ENCODE data around the gene ABLIM1.

The ABLIM1 gene

DNA sequence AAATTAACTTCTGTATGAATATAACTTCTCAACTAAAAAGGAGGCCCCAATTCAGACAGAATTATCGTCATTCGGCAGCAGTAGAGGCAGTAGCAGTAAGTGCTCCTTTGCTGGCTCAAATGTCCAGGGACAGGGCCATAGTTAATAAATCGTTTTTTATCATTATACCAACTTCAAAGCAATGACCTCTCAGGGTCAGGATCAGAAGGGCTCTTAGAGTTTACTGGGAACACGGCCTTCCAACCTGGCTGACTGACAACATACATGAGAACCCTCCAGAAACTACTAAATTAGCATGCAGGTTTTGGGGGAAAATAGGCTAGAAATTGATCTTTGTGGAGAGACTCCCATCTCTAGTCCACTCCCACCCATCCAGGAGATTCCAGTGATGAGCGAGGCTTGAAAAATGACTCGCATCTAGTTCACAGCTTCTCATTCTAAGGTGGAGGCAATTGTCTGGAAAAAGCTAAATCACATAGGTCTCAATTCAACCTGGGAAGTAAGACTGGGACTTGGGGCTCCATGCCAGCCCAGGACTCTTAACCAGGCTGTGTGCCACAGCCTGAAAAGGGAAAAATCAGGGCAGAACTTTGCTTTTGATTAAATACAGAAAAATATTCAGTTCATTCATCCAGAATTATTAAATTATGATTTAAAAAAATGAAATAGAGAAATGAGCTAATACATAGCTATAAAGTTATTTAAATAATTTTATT is 84.6 kb downstream of the ABLIM1 start:
- no peak overlapping the region for H3K4me3 ChIP-seq (ENCODE audit: low read depth in 1 of 2, low read length in 2 of 2)
- H3K9ac ChIP-seq (ENCODE audit: low read depth in 1 of 2, low read length in 2 of 2): no peak overlapping the region
- no peaks in the 10 kb centered on the region for H3K9me3 ChIP-seq (ENCODE audit: control insufficient read depth in 1 of 2, low read length in 2 of 2)
- no peaks in the 10 kb centered on the region for H3K36me3 ChIP-seq (ENCODE audit: control insufficient read depth in 1 of 2, insufficient read depth in 2 of 2, low read length in 2 of 2)
- no peaks in the 10 kb centered on the region for H3K4me1 ChIP-seq (ENCODE audit: control insufficient read depth in 1 of 2, insufficient read depth in 2 of 2, low read length in 2 of 2)
- H3K27ac ChIP-seq (ENCODE audit: low read depth, low read length): no peak overlapping the region
- H3K27me3 ChIP-seq (ENCODE audit: control insufficient read depth in 1 of 2, insufficient read depth in 2 of 2, low read length in 2 of 2): no peaks in the 10 kb centered on the region

DNA sequence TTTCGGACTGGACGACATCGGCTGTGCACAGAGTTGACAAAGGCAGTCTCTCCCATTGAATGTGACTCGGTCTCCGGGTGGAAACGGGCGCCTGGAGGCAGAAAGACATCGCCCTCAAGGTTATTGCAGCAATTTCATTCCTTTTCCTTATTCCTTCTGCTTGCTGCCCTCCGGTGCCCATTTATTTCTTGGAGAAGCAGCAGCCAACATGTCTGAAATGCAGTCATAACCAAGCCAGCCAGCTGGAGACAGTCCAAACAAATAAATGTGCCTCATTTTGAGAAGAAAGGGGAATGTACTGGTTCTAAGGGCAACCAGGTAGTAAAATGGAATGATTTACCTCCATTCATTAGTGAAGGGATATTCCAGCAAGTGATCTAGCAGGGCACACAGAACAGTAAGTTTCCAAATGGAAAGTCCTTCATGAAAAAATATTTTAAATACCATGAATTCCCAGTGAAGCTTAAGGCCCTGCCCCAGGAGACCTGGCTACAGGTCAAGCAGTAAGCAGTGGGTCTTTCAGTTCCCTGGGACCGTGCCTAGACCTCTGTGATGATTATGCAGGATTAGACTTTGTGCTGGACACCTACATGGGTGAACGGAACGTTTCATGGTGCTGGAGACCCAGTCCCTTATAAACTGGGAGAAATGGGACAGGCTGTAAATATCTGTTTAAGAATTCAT is 86.6 kb downstream of the ABLIM1 start:
- H3K27ac ChIP-seq (ENCODE audit: low read depth, low read length): no peak overlapping the region
- no peak overlapping the region for H3K9ac ChIP-seq (ENCODE audit: low read depth in 1 of 2, low read length in 2 of 2)
- H3K36me3 ChIP-seq (ENCODE audit: control insufficient read depth in 1 of 2, insufficient read depth in 2 of 2, low read length in 2 of 2): no peaks in the 10 kb centered on the region
- H3K9me3 ChIP-seq (ENCODE audit: control insufficient read depth in 1 of 2, low read length in 2 of 2): no peaks in the 10 kb centered on the region
- no peaks in the 10 kb centered on the region for H3K27me3 ChIP-seq (ENCODE audit: control insufficient read depth in 1 of 2, insufficient read depth in 2 of 2, low read length in 2 of 2)
- no peaks in the 10 kb centered on the region for H3K4me1 ChIP-seq (ENCODE audit: control insufficient read depth in 1 of 2, insufficient read depth in 2 of 2, low read length in 2 of 2)
- no peak overlapping the region for H3K4me3 ChIP-seq (ENCODE audit: low read depth in 1 of 2, low read length in 2 of 2)

DNA sequence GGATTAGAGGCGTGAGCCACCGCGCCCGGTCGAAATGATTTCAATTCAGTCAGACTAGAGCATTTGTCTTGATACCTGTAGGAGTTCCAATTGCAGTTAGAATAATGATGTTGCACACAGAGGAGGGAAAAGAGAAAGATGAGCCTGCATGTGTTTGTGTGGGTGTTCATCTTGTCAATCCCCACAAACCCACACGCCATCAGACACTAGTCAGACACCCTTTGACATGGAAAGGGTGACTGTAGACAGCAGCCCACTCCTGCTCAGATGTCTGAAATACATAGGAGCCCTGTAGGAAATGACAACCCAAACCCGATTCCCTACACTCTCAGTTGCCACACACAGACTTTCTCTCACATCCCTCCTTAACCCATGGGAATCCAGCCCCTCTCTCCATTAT is 92.0 kb downstream of the ABLIM1 start:
- H3K4me3 ChIP-seq (ENCODE audit: low read depth in 1 of 2, low read length in 2 of 2): no peak overlapping the region
- no peak overlapping the region for H3K9ac ChIP-seq (ENCODE audit: low read depth in 1 of 2, low read length in 2 of 2)
- no peaks in the 10 kb centered on the region for H3K9me3 ChIP-seq (ENCODE audit: control insufficient read depth in 1 of 2, low read length in 2 of 2)
- H3K27me3 ChIP-seq (ENCODE audit: control insufficient read depth in 1 of 2, insufficient read depth in 2 of 2, low read length in 2 of 2): no peaks in the 10 kb centered on the region
- no peak overlapping the region for H3K27ac ChIP-seq (ENCODE audit: low read depth, low read length)
- H3K36me3 ChIP-seq (ENCODE audit: control insufficient read depth in 1 of 2, insufficient read depth in 2 of 2, low read length in 2 of 2): no peaks in the 10 kb centered on the region
- no peaks in the 10 kb centered on the region for H3K4me1 ChIP-seq (ENCODE audit: control insufficient read depth in 1 of 2, insufficient read depth in 2 of 2, low read length in 2 of 2)

DNA sequence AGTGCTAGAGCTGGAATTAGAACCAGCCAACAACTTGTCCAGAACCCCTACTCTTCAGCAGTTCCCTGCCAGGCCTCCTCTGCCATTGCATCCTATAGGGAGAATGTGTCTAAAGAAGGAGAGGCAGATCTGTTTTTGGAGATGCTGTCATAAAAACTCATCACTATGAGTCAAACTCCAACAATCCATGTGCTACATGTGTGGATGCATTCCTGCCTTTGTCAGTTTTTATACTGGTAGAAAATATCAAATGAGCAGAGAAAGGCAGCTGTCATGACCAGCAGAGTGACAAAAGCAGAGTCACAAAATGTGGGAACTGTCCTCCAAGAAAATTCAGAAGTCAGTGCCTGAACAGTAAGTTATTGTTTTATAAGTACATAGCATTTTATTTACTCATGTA is 93.0 kb downstream of the ABLIM1 start:
- Histone ChIP-seq H3K9me3 (ENCODE audit: control insufficient read depth in 1 of 2, low read length in 2 of 2) (no peaks in the 10 kb centered on the region), H3K9ac (ENCODE audit: low read depth in 1 of 2, low read length in 2 of 2) (no peak overlapping the region), H3K27ac (ENCODE audit: low read depth, low read length) (no peak overlapping the region), H3K36me3 (ENCODE audit: control insufficient read depth in 1 of 2, insufficient read depth in 2 of 2, low read length in 2 of 2) (no peaks in the 10 kb centered on the region), H3K4me3 (ENCODE audit: low read depth in 1 of 2, low read length in 2 of 2) (no peak overlapping the region), H3K4me1 (ENCODE audit: control insufficient read depth in 1 of 2, insufficient read depth in 2 of 2, low read length in 2 of 2) (no peaks in the 10 kb centered on the region), H3K27me3 (ENCODE audit: control insufficient read depth in 1 of 2, insufficient read depth in 2 of 2, low read length in 2 of 2) (no peaks in the 10 kb centered on the region)

DNA sequence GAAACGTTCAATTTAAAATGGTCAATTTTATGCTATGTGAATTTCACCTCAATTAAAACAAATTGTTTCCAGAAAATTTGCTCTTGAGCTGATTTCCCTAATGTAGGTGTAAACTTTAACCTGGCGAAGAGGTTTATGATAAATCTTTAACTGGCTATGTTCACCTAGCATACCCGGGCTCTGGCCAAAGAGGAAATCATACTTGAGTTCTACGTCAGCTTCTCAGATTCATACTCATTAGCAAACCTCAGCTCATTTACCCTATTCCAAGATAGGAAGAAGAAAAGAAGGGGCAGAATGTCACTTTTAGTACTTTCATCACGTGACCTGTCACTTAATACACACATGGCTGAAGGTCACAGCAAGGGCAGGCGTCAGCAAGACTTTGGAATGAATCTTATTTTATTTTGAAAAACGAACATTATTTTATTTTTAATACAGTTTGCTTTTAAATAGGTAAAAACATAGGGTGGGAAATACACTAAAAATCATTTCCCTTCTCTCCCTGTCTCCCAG is 97.0 kb downstream of the ABLIM1 start:
- no peaks in the 10 kb centered on the region for H3K36me3 ChIP-seq (ENCODE audit: control insufficient read depth in 1 of 2, insufficient read depth in 2 of 2, low read length in 2 of 2)
- no peaks in the 10 kb centered on the region for H3K27me3 ChIP-seq (ENCODE audit: control insufficient read depth in 1 of 2, insufficient read depth in 2 of 2, low read length in 2 of 2)
- H3K27ac ChIP-seq (ENCODE audit: low read depth, low read length): no peak overlapping the region
- no peak overlapping the region for H3K4me3 ChIP-seq (ENCODE audit: low read depth in 1 of 2, low read length in 2 of 2)
- H3K4me1 ChIP-seq (ENCODE audit: control insufficient read depth in 1 of 2, insufficient read depth in 2 of 2, low read length in 2 of 2): no peaks in the 10 kb centered on the region
- peaks cover 3 to 9% of the 10 kb centered on the region in 2 donors for H3K9me3 ChIP-seq (ENCODE audit: control insufficient read depth in 1 of 2, low read length in 2 of 2)
- H3K9ac ChIP-seq (ENCODE audit: low read depth in 1 of 2, low read length in 2 of 2): no peak overlapping the region

DNA sequence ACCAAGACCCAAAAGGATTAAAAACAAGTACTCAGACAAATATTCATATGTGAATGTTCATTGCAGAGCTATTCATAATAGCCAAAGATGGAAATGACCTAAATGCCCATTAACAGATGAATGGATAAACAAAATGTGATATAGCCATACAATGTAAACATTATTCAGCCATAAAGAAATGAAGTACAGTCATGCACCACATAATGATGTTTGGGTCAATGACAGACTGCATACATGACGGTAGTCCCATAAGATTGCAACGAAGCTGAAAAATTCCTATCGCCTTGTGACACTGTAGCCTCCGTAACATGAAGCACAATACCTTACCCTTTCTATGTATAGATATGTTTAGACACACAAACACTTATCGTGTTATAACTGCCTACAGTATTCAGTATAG is 97.9 kb downstream of the ABLIM1 start:
- peaks cover 3 to 9% of the 10 kb centered on the region in 2 donors for H3K9me3 ChIP-seq (ENCODE audit: control insufficient read depth in 1 of 2, low read length in 2 of 2)
- H3K27me3 ChIP-seq (ENCODE audit: control insufficient read depth in 1 of 2, insufficient read depth in 2 of 2, low read length in 2 of 2): no peaks in the 10 kb centered on the region
- H3K27ac ChIP-seq (ENCODE audit: low read depth, low read length): no peak overlapping the region
- no peak overlapping the region for H3K9ac ChIP-seq (ENCODE audit: low read depth in 1 of 2, low read length in 2 of 2)
- H3K4me3 ChIP-seq (ENCODE audit: low read depth in 1 of 2, low read length in 2 of 2): no peak overlapping the region
- no peaks in the 10 kb centered on the region for H3K4me1 ChIP-seq (ENCODE audit: control insufficient read depth in 1 of 2, insufficient read depth in 2 of 2, low read length in 2 of 2)
- no peaks in the 10 kb centered on the region for H3K36me3 ChIP-seq (ENCODE audit: control insufficient read depth in 1 of 2, insufficient read depth in 2 of 2, low read length in 2 of 2)

DNA sequence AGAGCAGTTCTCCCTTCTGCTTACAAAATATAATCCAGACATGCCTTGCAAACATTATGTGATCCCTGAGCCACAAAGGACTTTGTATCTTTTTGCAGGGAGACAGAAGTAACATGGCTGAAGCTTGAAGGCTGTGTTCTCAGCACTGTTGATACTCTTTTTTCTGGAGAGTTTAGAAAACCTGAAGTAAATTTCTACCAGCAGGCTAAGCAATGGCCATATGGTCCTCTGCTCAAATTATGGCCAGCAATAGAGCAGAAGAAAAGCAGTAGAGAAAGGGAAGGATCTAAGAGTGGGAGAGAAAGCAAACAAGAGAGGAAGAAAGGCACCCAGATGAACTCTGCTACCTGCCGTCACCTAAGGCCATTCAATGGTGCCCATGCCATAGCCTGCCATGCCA is 98.4 kb downstream of the ABLIM1 start:
- Histone ChIP-seq H3K4me3 (ENCODE audit: low read depth in 1 of 2, low read length in 2 of 2) (no peak overlapping the region), H3K36me3 (ENCODE audit: control insufficient read depth in 1 of 2, insufficient read depth in 2 of 2, low read length in 2 of 2) (no peaks in the 10 kb centered on the region), H3K9ac (ENCODE audit: low read depth in 1 of 2, low read length in 2 of 2) (no peak overlapping the region), H3K27me3 (ENCODE audit: control insufficient read depth in 1 of 2, insufficient read depth in 2 of 2, low read length in 2 of 2) (no peaks in the 10 kb centered on the region), H3K9me3 (ENCODE audit: control insufficient read depth in 1 of 2, low read length in 2 of 2) (peaks cover 3 to 9% of the 10 kb centered on the region in 2 donors), H3K4me1 (ENCODE audit: control insufficient read depth in 1 of 2, insufficient read depth in 2 of 2, low read length in 2 of 2) (no peaks in the 10 kb centered on the region), H3K27ac (ENCODE audit: low read depth, low read length) (no peak overlapping the region)

DNA sequence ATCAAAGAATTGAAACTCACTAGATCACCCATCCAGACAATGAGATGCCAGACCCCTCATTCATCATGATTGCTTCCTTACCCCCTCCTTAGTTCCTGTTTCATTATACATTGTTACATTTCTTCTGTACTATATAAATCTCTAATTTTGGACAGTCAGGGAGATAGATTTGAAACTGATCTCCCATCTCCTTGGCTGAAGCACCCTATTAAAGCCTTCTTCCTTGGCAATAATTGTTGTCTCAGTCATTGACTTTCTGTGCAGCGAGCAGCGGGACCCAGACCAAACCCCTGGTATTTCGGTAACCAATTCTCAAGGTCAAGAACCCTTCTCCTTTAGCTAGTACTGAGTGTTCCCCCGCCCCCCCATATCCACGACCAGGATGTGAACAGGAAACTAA is 100.2 kb downstream of the ABLIM1 start:
- no peaks in the 10 kb centered on the region for H3K36me3 ChIP-seq (ENCODE audit: control insufficient read depth in 1 of 2, insufficient read depth in 2 of 2, low read length in 2 of 2)
- no peak overlapping the region for H3K27ac ChIP-seq (ENCODE audit: low read depth, low read length)
- H3K9ac ChIP-seq (ENCODE audit: low read depth in 1 of 2, low read length in 2 of 2): no peak overlapping the region
- H3K27me3 ChIP-seq (ENCODE audit: control insufficient read depth in 1 of 2, insufficient read depth in 2 of 2, low read length in 2 of 2): no peaks in the 10 kb centered on the region
- no peak overlapping the region for H3K4me3 ChIP-seq (ENCODE audit: low read depth in 1 of 2, low read length in 2 of 2)
- no peaks in the 10 kb centered on the region for H3K4me1 ChIP-seq (ENCODE audit: control insufficient read depth in 1 of 2, insufficient read depth in 2 of 2, low read length in 2 of 2)
- peaks cover 3 to 9% of the 10 kb centered on the region in 2 donors for H3K9me3 ChIP-seq (ENCODE audit: control insufficient read depth in 1 of 2, low read length in 2 of 2)

DNA sequence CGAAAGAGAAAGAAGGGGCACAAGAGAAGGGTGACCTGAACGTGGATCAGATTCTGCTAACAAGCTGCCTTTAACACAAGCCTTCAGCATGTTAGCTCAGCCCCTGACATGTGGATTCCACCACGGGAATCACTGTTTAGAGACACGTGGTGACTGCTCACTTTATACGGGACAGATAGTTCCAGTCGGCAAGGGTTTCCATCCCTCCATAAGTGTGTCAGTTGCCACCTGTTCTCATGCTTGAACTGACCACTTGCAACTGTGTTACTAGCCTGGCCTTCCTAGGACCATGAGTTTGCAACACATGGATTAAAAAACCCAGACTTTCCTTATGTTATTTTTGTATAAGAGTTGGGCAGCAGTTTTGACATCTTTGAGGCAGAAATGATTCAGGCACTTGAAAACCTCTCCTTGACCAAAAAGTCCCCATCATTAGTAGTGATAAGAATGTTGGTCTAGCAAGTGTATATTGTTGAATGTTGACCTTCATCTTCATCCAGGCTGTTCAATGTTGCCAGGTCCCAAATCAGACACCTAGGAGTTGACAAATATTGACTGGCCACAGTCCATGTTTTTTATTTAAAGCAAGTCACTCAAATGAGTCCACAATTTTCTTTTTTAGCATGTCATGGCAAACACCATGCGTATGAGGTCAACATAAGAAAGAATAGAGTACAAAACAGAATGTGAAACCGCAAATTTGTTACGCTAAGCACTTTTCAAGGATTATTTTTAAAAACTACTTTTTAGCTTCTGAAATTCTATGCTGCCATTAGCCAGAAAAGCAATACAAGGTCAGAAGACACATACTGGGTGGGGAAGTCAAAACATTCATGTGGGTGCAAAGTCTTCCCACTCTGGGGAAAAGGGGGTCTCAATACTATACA is 101.6 kb downstream of the ABLIM1 start:
- no peak overlapping the region for H3K4me3 ChIP-seq (ENCODE audit: low read depth in 1 of 2, low read length in 2 of 2)
- peaks cover 3 to 7% of the 10 kb centered on the region in 2 donors for H3K4me1 ChIP-seq (ENCODE audit: control insufficient read depth in 1 of 2, insufficient read depth in 2 of 2, low read length in 2 of 2)
- H3K27me3 ChIP-seq (ENCODE audit: control insufficient read depth in 1 of 2, insufficient read depth in 2 of 2, low read length in 2 of 2): no peaks in the 10 kb centered on the region
- peaks cover 3 to 9% of the 10 kb centered on the region in 2 donors for H3K9me3 ChIP-seq (ENCODE audit: control insufficient read depth in 1 of 2, low read length in 2 of 2)
- no peaks in the 10 kb centered on the region for H3K36me3 ChIP-seq (ENCODE audit: control insufficient read depth in 1 of 2, insufficient read depth in 2 of 2, low read length in 2 of 2)
- no peak overlapping the region for H3K9ac ChIP-seq (ENCODE audit: low read depth in 1 of 2, low read length in 2 of 2)
- no peak overlapping the region for H3K27ac ChIP-seq (ENCODE audit: low read depth, low read length)

DNA sequence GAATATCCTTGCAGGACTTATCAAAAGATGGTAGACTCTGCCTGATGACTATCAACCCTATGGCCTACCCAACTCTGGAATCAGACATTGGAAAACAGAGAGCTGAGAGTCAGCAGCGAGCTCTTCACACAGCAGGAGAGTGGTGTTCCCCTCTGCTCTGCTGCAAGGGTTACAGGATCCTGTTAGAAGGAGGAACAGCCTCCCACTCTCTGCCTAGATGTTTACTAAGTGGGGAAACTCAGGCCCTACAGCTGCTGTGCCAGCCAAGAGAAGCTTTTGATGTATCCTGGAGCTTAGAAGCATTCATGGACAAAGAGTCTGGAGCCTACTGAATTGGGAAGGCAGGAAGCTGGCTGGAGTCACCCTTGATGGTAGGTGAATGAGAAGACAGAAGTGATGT is 104.6 kb downstream of the ABLIM1 start:
- Histone ChIP-seq H3K27ac (ENCODE audit: low read depth, low read length) (no peak overlapping the region), H3K9me3 (ENCODE audit: control insufficient read depth in 1 of 2, low read length in 2 of 2) (peaks cover 2 to 9% of the 10 kb centered on the region in 2 donors), H3K27me3 (ENCODE audit: control insufficient read depth in 1 of 2, insufficient read depth in 2 of 2, low read length in 2 of 2) (no peaks in the 10 kb centered on the region), H3K4me3 (ENCODE audit: low read depth in 1 of 2, low read length in 2 of 2) (no peak overlapping the region), H3K4me1 (ENCODE audit: control insufficient read depth in 1 of 2, insufficient read depth in 2 of 2, low read length in 2 of 2) (peaks cover 8 to 11% of the 10 kb centered on the region in 2 donors), H3K9ac (ENCODE audit: low read depth in 1 of 2, low read length in 2 of 2) (no peak overlapping the region), H3K36me3 (ENCODE audit: control insufficient read depth in 1 of 2, insufficient read depth in 2 of 2, low read length in 2 of 2) (no peaks in the 10 kb centered on the region)
